Mucosa of descending colon (tissue), 3 donors: ENCODE measurements around the gene SLC25A33. TPM values are rescaled to one million over a fixed set of nuclear protein-coding genes. Genes with fewer than 3 reads are reported as not detected.
A peak's percentile ranks its signal among the peaks of the same experiment; 100 is the strongest.

Experiments used
- ATAC-seq: fragments of 200-7000 bp; cut with Tn5 transposase; one replicate; pipeline ENCODE4 v1.9.1; 2020; ENCODE audit warnings: mild to moderate bottlenecking, moderate library complexity
- DNase-seq, 3 donors: peaks; one replicate each; pipeline ENCODE4 v3.0.0-alpha.2; 2020
- H3K36me3 ChIP-seq: fragments of 200-600 bp; one replicate; pipeline ENCODE4 v1.8.0; 2021; ENCODE audit warnings: low read depth, mild to moderate bottlenecking
- H3K4me1 ChIP-seq: fragments of 200-600 bp; one replicate; pipeline ENCODE4 v1.8.0; 2021; ENCODE audit warnings: low read depth, mild to moderate bottlenecking
- H3K4me3 ChIP-seq: fragments of 200-600 bp; one replicate; pipeline ENCODE4 v1.8.0; 2021; ENCODE audit warnings: mild to moderate bottlenecking
- H3K9me3 ChIP-seq: fragments of 200-600 bp; one replicate; pipeline ENCODE4 v1.8.0; 2021; ENCODE audit warnings: mild to moderate bottlenecking
- intact Hi-C, 2 donors: fragments of 100-400 bp; cut with DNase I in 1 of 2; cut with micrococcal nuclease in 1 of 2; formaldehyde crosslinking; loops; one replicate each; pipeline versions ENCODE4 v1.11.0 to v1.11.1; 2022; cut with DNase I, micrococcal nuclease
- total RNA-seq, 3 donors: library from RNA; stranded (reverse); fragmentation: NEBNext Ultra II Directional in 2 of 3; extraction: Animal tissue kit (Norgen Biotek cat#: 25700) in 2 of 3; gene quantifications; one replicate each; pipeline versions ENCODE4 v1.2.1 to v1.2.4, GENCODE V29; 2021 to 2023
- TF ChIP-seq, protein P1 (sequence below): fragments of 200-600 bp; IDR thresholded peaks from one replicate; pipeline ENCODE4 v1.8.0; 2022; ENCODE audit warnings: antibody characterized with exemption, mild to moderate bottlenecking
- donor health status: DM: no; HTN: no; CAD: no; lungs with moderate emphysema.
- donor health status: DM: no; HTN: no; CAD: no.
- donor health status: DM: no; HTN: yes; CAD: no.

SLC25A33 gene
- total RNA-seq, 3 donors from 2014 or later: 4.8 to 5.9 (median 5.7) TPM

DNA sequence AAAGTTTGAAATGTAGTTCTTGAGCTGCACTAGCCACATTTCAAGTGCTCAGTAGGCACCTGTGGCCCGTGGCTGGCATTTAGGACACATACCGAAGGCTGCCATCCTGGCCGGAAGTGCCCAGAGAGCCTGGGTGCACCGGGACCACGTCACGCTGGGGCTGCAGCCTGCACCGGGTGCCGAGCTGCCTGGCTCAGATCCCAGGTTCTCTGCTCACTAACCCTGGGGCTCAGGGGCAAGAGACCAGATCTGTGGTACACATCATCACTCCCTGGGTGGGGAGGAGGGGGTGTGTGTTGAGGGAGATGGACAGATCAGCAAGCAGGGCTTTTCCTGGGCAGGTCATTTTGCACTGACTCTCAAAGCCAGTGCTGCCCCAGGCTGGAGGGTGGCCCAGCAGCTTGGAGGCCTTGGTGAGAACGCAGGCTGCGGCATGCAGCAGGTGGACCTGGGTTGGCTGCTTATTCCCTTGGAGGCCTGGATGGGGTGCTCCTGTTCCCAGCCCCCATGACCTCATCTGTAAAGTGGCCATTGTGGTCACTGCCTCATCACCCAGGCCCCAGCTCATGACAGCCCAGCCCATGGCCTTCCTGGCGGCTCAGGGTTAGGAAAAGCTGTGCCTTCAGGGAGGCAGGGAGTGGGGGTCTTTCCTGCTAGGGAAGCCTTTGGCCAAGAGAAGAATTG is 73.0 kb downstream of the SLC25A33 start:
- no peak for ATAC-seq
- Histone ChIP-seq H3K9me3 (no peaks in the 10 kb centered on the region), H3K4me3 (no peak overlapping the region), H3K36me3 (no peaks in the 10 kb centered on the region), H3K4me1 (peaks cover 2% of the 10 kb centered on the region)
- TF ChIP-seq, protein P1, sequence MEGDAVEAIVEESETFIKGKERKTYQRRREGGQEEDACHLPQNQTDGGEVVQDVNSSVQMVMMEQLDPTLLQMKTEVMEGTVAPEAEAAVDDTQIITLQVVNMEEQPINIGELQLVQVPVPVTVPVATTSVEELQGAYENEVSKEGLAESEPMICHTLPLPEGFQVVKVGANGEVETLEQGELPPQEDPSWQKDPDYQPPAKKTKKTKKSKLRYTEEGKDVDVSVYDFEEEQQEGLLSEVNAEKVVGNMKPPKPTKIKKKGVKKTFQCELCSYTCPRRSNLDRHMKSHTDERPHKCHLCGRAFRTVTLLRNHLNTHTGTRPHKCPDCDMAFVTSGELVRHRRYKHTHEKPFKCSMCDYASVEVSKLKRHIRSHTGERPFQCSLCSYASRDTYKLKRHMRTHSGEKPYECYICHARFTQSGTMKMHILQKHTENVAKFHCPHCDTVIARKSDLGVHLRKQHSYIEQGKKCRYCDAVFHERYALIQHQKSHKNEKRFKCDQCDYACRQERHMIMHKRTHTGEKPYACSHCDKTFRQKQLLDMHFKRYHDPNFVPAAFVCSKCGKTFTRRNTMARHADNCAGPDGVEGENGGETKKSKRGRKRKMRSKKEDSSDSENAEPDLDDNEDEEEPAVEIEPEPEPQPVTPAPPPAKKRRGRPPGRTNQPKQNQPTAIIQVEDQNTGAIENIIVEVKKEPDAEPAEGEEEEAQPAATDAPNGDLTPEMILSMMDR: no peak
- intact Hi-C loops: no loop called here
- no peak for DNase-seq

DNA sequence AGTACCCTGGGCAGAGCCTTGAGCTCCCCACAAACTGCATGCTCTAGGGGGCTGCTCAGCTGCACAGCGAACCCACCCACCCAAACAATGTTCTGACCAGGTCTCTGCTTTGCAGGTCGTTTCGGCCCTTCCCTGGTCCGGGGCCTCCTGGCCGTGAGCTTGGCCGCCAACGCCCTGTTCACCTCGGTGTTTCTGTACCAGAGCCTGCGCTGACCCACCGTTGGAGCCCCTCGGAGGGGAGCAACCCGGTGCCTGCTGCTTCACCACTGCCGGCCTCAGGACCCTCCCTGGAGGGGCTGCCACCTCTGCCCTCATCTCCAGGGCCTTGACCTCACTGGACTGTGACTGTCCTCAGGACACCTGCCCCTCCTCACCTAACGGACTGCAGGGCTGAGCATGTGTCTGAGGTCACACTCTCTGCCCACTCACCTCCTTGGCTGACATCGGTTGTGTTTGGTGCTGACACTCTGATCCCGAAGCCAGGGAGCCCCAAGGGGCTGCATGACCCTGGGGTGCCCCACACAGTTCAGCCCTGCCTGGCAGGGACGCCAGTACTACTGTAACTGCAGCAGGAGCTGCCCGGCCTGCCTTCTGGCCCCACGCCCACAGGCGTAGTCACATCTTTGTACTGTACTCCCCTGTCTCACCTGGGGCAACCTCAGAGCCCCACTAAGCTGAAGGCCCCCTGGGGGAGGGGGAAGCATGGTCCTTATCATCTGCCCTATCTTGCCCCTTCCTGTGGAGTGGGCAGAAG is 73.8 kb downstream of the SLC25A33 start:
- DNase-seq (peak in 1 of 3 donors; percentile 44), ATAC-seq (no peak)
- H3K9me3 ChIP-seq: no peaks in the 10 kb centered on the region
- TF ChIP-seq, protein P1: no peak
- H3K4me3 ChIP-seq: no peak overlapping the region
- H3K4me1 ChIP-seq: peaks cover 2% of the 10 kb centered on the region
- no peaks in the 10 kb centered on the region for H3K36me3 ChIP-seq
- intact Hi-C loops: no loop called here

DNA sequence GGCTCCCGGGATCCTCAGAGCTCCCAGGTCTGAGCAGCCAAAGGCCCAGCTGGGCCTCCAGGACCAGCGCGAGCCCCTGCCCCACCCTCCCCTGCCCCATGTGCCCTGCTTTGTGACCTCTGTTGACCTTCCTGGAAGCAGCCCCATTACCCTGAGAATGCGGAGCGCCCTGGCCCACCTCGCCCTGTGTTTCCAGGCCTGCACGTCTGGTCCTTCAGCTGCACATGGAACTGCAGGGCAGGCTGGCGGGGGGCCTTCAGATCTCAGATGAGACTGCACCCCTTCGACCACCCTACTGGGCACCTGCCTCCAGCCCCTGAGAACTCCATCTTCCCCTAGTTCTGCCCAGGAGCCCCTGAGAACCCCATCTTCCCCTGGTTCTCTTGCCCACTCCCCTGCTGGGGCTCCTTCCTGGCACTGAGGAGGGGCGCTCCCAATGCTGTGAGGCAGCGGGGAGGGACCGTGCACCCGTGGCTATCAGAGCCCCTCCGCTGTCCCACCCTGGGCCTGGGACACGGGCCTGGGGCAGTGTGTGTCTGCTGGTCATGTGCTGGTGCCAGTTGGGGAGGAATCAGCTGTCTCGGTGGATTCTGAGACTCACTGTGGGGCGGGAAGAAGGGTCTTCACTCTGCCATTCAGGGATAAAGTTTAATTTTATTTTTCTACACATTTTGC is 74.5 kb downstream of the SLC25A33 start:
- Histone ChIP-seq H3K36me3 (no peaks in the 10 kb centered on the region), H3K4me3 (no peak overlapping the region), H3K9me3 (no peaks in the 10 kb centered on the region), H3K4me1 (peaks cover 2% of the 10 kb centered on the region)
- ATAC-seq (no peak), DNase-seq (no peak)
- intact Hi-C loops: no loop called here
- TF ChIP-seq, protein P1: no peak

DNA sequence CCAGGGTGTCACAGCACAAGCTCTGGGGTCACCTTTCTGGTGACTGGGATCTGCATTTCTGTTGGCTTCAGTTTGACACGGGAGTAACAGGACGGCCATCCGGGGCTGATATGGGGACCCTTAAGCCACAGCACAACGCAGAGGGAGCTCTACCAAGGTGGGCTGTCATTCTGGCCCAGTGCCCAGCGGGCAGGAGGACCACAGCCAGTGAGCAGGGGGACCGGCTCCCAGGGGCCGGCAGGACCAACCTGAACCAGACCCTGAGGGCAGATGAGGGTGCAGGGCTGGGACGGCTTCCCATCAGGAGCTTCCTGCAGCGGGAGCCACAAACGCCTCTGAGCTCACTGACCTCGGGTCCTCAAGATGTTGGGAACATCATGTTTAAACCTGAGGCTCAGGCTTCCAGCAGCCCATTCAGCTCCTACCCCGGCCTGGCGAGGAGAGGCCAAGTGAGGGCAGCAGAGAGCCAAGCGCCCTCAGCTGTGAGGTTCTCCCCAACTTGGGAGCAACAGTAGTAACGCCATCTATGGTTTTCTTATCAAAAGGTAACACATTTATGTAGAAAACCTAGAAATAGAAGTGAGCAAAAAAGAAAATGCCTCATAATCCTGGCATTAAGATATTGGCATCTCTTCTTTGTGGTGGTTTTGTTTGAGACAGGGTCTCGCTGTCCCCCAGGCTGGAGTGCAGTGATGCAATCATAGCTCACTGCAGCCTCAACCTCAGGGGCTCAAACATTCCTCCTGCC is 76.2 kb downstream of the SLC25A33 start:
- Histone ChIP-seq H3K9me3 (no peaks in the 10 kb centered on the region), H3K4me1 (peaks cover 2% of the 10 kb centered on the region), H3K36me3 (no peaks in the 10 kb centered on the region), H3K4me3 (no peak overlapping the region)
- TF ChIP-seq, protein P1: peak; percentile 57
- DNase-seq: peak in 2 of 3 donors; percentile 58 to 60
- ATAC-seq: peak; percentile 71
- intact Hi-C loops: no loop called here

DNA sequence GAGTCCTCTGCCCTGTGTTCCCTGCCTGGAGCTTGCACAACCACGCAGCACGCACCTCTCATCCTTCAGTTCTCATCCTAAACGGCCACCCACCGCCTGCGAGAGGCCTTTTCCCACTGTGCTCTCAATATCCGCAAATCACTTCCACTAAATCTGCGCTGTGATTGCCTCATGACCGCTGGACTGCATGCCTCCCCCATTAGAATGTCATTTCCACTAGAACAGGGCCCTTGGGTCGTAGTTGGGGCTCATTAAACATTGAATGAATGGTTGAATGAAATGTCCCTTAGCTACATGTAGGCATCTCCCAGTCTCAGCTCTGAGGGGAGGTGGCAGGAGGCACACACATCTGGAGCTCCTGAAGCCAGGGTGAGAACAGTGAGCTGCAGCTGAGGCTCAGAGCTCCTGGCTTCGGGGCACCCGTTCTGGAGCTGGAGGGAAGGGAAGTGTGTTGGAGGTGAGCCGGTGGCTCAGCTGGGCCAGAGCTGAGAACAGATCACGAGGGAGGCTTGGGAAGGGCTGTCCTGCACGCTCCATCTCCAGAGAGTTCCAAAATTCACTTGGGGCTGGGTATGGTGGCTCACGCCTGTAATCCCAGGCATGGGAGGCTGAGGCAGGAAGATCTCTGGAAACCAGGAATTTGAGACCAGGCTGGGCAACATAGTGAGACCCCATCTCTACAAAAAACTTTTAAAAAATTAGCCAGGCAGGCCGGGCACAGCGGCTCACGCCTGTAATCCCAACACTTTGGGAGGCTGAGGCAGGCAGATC is 79.8 kb downstream of the SLC25A33 start:
- no peaks in the 10 kb centered on the region for H3K36me3 ChIP-seq
- H3K9me3 ChIP-seq: no peaks in the 10 kb centered on the region
- intact Hi-C loops: no loop called here
- no peak overlapping the region for H3K4me3 ChIP-seq
- TF ChIP-seq, protein P1: no peak
- DNase-seq (no peak), ATAC-seq (no peak)
- H3K4me1 ChIP-seq: peaks cover 2% of the 10 kb centered on the region
